GM23248 (cell line): ENCODE data around the gene POGZ. TPM values are rescaled to one million over a fixed set of nuclear protein-coding genes. Genes with fewer than 3 reads are reported as not detected.

Experiments used
- DNase-seq: peaks from one replicate; pipeline ENCODE4 v3.0.0-alpha.2; 2015
- H2AFZ ChIP-seq: fragments of 200-600 bp; sonication (generic); 2 replicates; pipeline ENCODE4 v1.6.1; 2016; ENCODE audit warnings: antibody characterized with exemption
- H3F3A ChIP-seq: fragments of 200-600 bp; sonication (generic); 2 replicates; pipeline ENCODE4 v1.6.1; 2016; ENCODE audit warnings: mild to moderate bottlenecking, antibody characterized with exemption, mixed run types; ENCODE audit not compliant: insufficient read depth
- H3K27ac ChIP-seq: fragments of 200-600 bp; sonication (generic); 2 replicates; pipeline ENCODE4 v1.5.1; 2016; ENCODE audit warnings: mild to moderate bottlenecking
- H3K27me3 ChIP-seq: fragments of 200-600 bp; sonication (generic); replicated peaks from 2 replicates; pipeline ENCODE4 v1.6.1; 2016; ENCODE audit warnings: mild to moderate bottlenecking; ENCODE audit not compliant: insufficient read depth
- H3K36me3 ChIP-seq: fragments of 200-600 bp; sonication (generic); 2 replicates; pipeline ENCODE4 v1.6.1; 2016; ENCODE audit warnings: low read depth, mild to moderate bottlenecking
- H3K4me1 ChIP-seq: fragments of 200-600 bp; sonication (generic); 2 replicates; pipeline ENCODE4 v1.6.1; 2016; ENCODE audit warnings: mild to moderate bottlenecking; ENCODE audit not compliant: insufficient read depth
- H3K4me2 ChIP-seq: fragments of 200-600 bp; sonication (generic); one replicate; pipeline ENCODE4 v1.6.1; 2016; ENCODE audit warnings: mild to moderate bottlenecking; ENCODE audit not compliant: unreplicated experiment
- H3K4me3 ChIP-seq: fragments of 200-600 bp; sonication (generic); 2 replicates; pipeline ENCODE4 v1.5.1; 2016; ENCODE audit warnings: mild to moderate bottlenecking
- H3K79me2 ChIP-seq: fragments of 200-600 bp; sonication (generic); 2 replicates; pipeline ENCODE4 v1.6.1; 2016; ENCODE audit warnings: mild to moderate bottlenecking; ENCODE audit not compliant: insufficient read depth
- H3K9ac ChIP-seq: fragments of 200-600 bp; sonication (generic); 2 replicates; pipeline ENCODE4 v1.6.1; 2016; ENCODE audit warnings: mild to moderate bottlenecking
- H3K9me2 ChIP-seq: fragments of 200-600 bp; sonication (generic); 2 replicates; pipeline ENCODE4 v1.6.1; 2016; ENCODE audit warnings: mixed run types, mild to moderate bottlenecking, moderate library complexity; ENCODE audit not compliant: insufficient read depth
- H3K9me3 ChIP-seq: fragments of 200-600 bp; sonication (generic); one replicate; pipeline ENCODE4 v1.6.1; 2017; ENCODE audit warnings: low read depth
- H4K20me1 ChIP-seq: fragments of 200-600 bp; sonication (generic); 2 replicates; pipeline ENCODE4 v1.6.0; 2016; ENCODE audit not compliant: insufficient read depth
- EZH2 ChIP-seq: fragments of 200-600 bp; sonication (generic); IDR thresholded peaks from 2 replicates; pipeline ENCODE4 v1.6.1; 2018; ENCODE audit warnings: antibody characterized with exemption, mild to moderate bottlenecking; ENCODE audit not compliant: insufficient read depth, poor library complexity, severe bottlenecking
- EZH2phosphoT487 ChIP-seq: fragments of 200-600 bp; sonication (generic); IDR thresholded peaks from 2 replicates; pipeline ENCODE4 v1.6.1; 2018; ENCODE audit warnings: antibody characterized with exemption, moderate library complexity, mild to moderate bottlenecking, low read depth; ENCODE audit not compliant: insufficient read depth
- WGBS, 2 experiments: methylation state at CpG; one replicate each; pipeline ENCODE4 v1.1.6; 2015 to 2017; ENCODE audit warnings: low lambda C conversion rate in 2 of 2, low coverage in 1 of 2; ENCODE audit errors: missing lambda C conversion rate in 2 of 2; 5-methylcytosine and 5-hydroxymethylcytosine counted together
- in situ Hi-C: fragments of 300-500 bp; cut with MboI; formaldehyde crosslinking; loops from 2 replicates; pipeline ENCODE4 v1.15.0; 2020
- polyA plus RNA-seq: library from polyadenylated mRNA; unstranded; fragments of >200 nt; fragmentation: Nextera tagmentation; extraction: Ambion mirVana; gene quantifications from 2 replicates; pipeline ENCODE4 v1.2.1, GENCODE V29; 2016
- total RNA-seq: library from RNA; depleted of rRNA; stranded (reverse); fragments of >200 nt; shearing (Covaris generic); gene quantifications from 2 replicates; pipeline ENCODE4 v1.2.3, GENCODE V29; 2014

POGZ gene
- total and polyA plus RNA-seq, 2 experiments from 2014 or later: 14.9 to 15.5 TPM

DNA sequence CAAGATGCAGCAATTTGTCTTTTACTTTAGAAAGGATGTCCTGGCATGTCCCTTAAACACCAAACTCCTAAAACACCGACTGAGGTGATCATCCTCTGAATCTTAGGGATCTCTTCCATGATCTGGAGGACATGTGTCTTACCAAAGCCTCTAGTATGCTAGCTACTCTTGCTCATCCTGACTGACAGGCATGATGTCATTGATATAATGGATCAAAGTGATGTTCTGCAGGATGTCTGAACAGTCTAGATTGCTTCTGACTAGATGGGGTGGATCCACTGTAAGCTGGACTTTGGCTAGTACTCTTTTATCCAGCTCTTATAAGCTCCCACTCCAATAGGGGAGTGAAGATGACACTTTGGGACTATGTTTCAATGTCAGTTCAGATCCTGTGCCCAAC is 40.6 kb upstream of the POGZ start:
- peaks cover 45% of the 10 kb centered on the region for H3K27me3 ChIP-seq
- H3K79me2 ChIP-seq: no peaks in the 10 kb centered on the region
- H3K4me1 ChIP-seq: peaks cover 3% of the 10 kb centered on the region
- in situ Hi-C loops: no loop called here
- no peaks in the 10 kb centered on the region for H3K9me3 ChIP-seq
- H3K36me3 ChIP-seq: no peaks in the 10 kb centered on the region
- H3K4me2 ChIP-seq: no peak overlapping the region
- H3K9ac ChIP-seq: no peak overlapping the region
- H4K20me1 ChIP-seq: no peaks in the 10 kb centered on the region
- no peak for DNase-seq
- H3K27ac ChIP-seq: no peak overlapping the region
- no peak overlapping the region for H3K4me3 ChIP-seq
- H3F3A ChIP-seq: 0 out of 2 replicates have a peak, but pooled peaks cover 7% of the 10 kb centered on the region
- H2AFZ ChIP-seq: no peak overlapping the region
- no peak for TF ChIP-seq EZH2phosphoT487
- TF ChIP-seq EZH2: no peak
- no peaks in the 10 kb centered on the region for H3K9me2 ChIP-seq
- 83 to 95% methylated on average over 1 of the region's 1 CpG for WGBS, 2 experiments

DNA sequence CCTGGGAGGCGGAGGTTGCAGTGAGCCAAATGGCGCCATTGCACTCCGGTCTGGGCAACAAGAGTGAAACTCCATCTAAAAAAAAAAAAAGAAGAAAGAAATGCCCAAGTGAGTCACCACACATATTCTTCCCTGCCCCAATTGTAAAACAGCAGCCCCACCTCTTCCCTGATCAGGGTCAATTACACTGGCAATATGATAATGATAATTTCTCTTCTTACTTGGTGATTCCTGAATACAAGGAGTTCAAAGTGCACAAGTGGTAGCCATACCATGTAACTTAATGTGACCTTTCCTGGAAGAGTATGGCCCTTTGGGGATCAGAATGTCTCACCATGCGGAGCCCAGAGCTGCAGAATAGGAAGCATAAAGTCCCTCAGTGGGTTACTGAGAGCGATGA is 40.1 kb upstream of the POGZ start:
- DNase-seq: no peak
- Histone ChIP-seq H3K27me3 (peaks cover 40% of the 10 kb centered on the region), H3K4me2 (no peak overlapping the region), H2AFZ (no peak overlapping the region), H3K79me2 (no peaks in the 10 kb centered on the region), H3K4me1 (peaks cover 9% of the 10 kb centered on the region), H4K20me1 (no peaks in the 10 kb centered on the region), H3K27ac (no peak overlapping the region), H3K9me3 (no peaks in the 10 kb centered on the region), H3F3A (0 out of 2 replicates have a peak, but pooled peaks cover 8% of the 10 kb centered on the region), H3K9ac (no peak overlapping the region), H3K9me2 (no peaks in the 10 kb centered on the region), H3K36me3 (no peaks in the 10 kb centered on the region), H3K4me3 (no peak overlapping the region)
- in situ Hi-C loops: no loop called here
- TF ChIP-seq EZH2 (no peak), EZH2phosphoT487 (no peak)
- 84 to 85% methylated on average over 5 of the region's 5 CpGs for WGBS, 2 experiments

DNA sequence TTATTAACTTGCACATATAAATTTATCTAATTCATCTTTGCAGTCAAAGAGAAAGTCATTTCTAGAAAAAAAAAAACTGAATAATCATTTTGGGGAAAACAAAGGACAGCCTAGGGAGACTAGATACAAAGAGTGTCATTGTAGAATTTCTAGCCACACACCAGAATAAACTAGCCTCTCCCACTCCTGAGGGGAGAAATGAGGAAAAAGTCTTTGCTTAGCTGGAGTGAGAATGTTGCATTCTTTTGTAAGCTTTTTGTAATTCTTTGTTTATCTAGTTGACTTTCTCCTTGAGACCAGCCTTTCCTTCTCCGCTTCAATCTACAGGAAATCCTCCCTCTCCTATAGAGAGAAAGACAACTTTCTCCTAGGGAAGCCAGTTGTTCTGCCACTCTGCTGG is 36.0 kb upstream of the POGZ start:
- Histone ChIP-seq H3K4me3 (no peak overlapping the region), H3K79me2 (no peaks in the 10 kb centered on the region), H3K9ac (no peak overlapping the region), H3K4me1 (peaks cover 10% of the 10 kb centered on the region), H2AFZ (no peak overlapping the region), H3K36me3 (no peaks in the 10 kb centered on the region), H4K20me1 (no peaks in the 10 kb centered on the region), H3F3A (0 out of 2 replicates have a peak, but pooled peaks cover 8% of the 10 kb centered on the region), H3K9me2 (no peaks in the 10 kb centered on the region), H3K27ac (no peak overlapping the region), H3K9me3 (no peaks in the 10 kb centered on the region), H3K4me2 (no peak overlapping the region), H3K27me3 (peaks cover 44% of the 10 kb centered on the region)
- DNase-seq: no peak
- TF ChIP-seq EZH2phosphoT487 (no peak), EZH2 (no peak)
- WGBS, 2 experiments: 89 to 100% methylated on average over 1 of the region's 1 CpG
- in situ Hi-C loops: no loop called here

DNA sequence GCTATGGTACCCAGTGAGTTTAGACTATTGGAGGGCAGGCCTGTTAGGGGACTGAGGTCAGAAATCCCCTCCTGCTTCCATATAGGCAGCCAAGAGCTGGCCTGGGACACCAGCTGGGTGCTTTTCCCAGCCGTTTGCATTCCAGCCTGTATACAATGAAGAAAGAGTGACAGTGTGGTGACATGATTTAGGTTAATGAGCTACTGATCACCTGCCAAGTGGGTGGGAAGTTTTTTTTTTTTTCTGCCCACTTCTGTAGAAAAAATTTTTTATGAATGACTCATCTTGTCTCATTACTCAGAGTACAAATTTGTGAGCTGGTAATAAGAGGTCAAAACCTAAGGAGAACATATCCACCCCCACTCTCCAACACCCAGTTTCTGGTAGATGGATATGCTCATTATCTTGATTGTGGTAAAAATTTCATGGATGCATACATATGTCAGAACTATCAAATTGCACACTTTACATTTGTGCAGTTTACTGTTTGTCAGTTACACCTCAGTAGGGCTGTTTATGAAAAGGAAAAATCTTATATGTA is 35.5 kb upstream of the POGZ start:
- in situ Hi-C loops: no loop called here
- Histone ChIP-seq H3K9me2 (no peaks in the 10 kb centered on the region), H3K9me3 (no peaks in the 10 kb centered on the region), H3K4me2 (no peak overlapping the region), H3K27me3 (peaks cover 39% of the 10 kb centered on the region), H3K9ac (no peak overlapping the region), H4K20me1 (no peaks in the 10 kb centered on the region), H3F3A (0 out of 2 replicates have a peak, but pooled peaks cover 8% of the 10 kb centered on the region), H3K79me2 (no peaks in the 10 kb centered on the region), H3K4me3 (no peak overlapping the region), H3K27ac (no peak overlapping the region), H2AFZ (no peak overlapping the region), H3K4me1 (peaks cover 10% of the 10 kb centered on the region), H3K36me3 (no peaks in the 10 kb centered on the region)
- DNase-seq: peak; percentile 68
- 0% methylated on average over 1 of the region's 1 CpG for WGBS, 2 experiments
- TF ChIP-seq EZH2 (no peak), EZH2phosphoT487 (peak; percentile 96)

DNA sequence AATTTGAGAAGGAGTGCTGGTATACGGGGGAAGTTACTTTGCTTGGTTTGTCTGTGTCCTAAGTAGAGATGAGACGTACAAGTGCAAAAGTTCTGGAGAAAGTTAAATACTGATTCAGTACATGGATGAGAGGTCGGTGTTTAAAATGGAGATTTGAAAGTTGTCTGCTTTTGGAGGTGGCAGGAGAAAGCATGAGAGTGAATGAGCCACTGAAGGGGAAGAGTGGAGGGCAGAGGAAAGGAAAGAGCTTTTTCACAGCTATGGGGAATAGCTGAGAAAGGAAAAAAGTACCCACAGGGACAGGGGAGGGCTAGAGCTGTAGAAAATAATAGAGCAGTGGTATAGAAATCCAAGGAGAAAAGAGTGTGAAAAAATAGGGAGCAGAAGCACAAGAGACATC is 33.7 kb upstream of the POGZ start:
- 89 to 91% methylated on average over 3 of the region's 3 CpGs for WGBS, 2 experiments
- no peak overlapping the region for H2AFZ ChIP-seq
- H3K4me1 ChIP-seq: peaks cover 10% of the 10 kb centered on the region
- H3K9me2 ChIP-seq: no peaks in the 10 kb centered on the region
- 0 out of 2 replicates have a peak, but pooled peaks cover 8% of the 10 kb centered on the region for H3F3A ChIP-seq
- no peak for TF ChIP-seq EZH2
- no peak for TF ChIP-seq EZH2phosphoT487
- no peak for DNase-seq
- peaks cover 33% of the 10 kb centered on the region for H3K27me3 ChIP-seq
- H4K20me1 ChIP-seq: no peaks in the 10 kb centered on the region
- no peak overlapping the region for H3K27ac ChIP-seq
- H3K9ac ChIP-seq: no peak overlapping the region
- in situ Hi-C loops: no loop called here
- no peaks in the 10 kb centered on the region for H3K36me3 ChIP-seq
- H3K9me3 ChIP-seq: no peaks in the 10 kb centered on the region
- no peak overlapping the region for H3K4me3 ChIP-seq
- H3K4me2 ChIP-seq: no peak overlapping the region
- no peaks in the 10 kb centered on the region for H3K79me2 ChIP-seq
